ENCODE measurements around the gene STXBP6. TPM values are rescaled to one million over a fixed set of nuclear protein-coding genes. Genes with fewer than 3 reads are reported as not detected.

The STXBP6 gene
- total and polyA plus RNA-seq, 2 donors (not counting 3 experiments of a cell fraction or from before 2014, with no cell fraction given), result 0.06 TPM; not detected in 1

- Histone ChIP-seq H3K9ac (replicated peaks; ENCODE audit: extremely low read depth, insufficient read depth, low read length) (no peak overlapping the region), H3K27me3 (ENCODE audit: control insufficient read depth in 2 of 2, insufficient read depth in 2 of 2, low read length in 2 of 2) (no peaks in the 10 kb centered on the region), H3K79me2 (ENCODE audit: control insufficient read depth, insufficient read depth, low read length) (no peaks in the 10 kb centered on the region), H3K36me3 (ENCODE audit: control insufficient read depth in 2 of 2, extremely low read depth in 1 of 2, insufficient read depth in 2 of 2, low read length in 2 of 2) (no peaks in the 10 kb centered on the region), H3K4me1 (ENCODE audit: control insufficient read depth, extremely low read depth, insufficient read depth, low read length) (no peaks in the 10 kb centered on the region), H3K9me1 (replicated peaks; ENCODE audit: control insufficient read depth, extremely low read depth, insufficient read depth, low read length) (no peaks in the 10 kb centered on the region), H3K4me2 (ENCODE audit: insufficient read depth, low read length) (no peak overlapping the region), H3K9me3 (replicated peaks; ENCODE audit: control insufficient read depth, insufficient read depth, low read length) (no peaks in the 10 kb centered on the region), H3K27ac (ENCODE audit: insufficient read depth, low read depth, low read length) (no peak overlapping the region), H3K4me3 (replicated peaks in 1 of 3; ENCODE audit: insufficient read depth in 1 of 3, low read depth in 1 of 3, low read length in 3 of 3) (no peak overlapping the region), H4K20me1 (replicated peaks; ENCODE audit: control insufficient read depth, extremely low read depth, insufficient read depth, low read length) (no peaks in the 10 kb centered on the region), H2AFZ (ENCODE audit: low read depth, low read length) (no peak overlapping the region)
- intact Hi-C loops (cut with micrococcal nuclease) (no loop called here), dilution Hi-C loops (cut with MboI; ENCODE audit: extremely low pct_ligation_motif_present, low sequenced_read_pairs) (no loop called here)
- FAIRE-seq (no peak), DNase-seq (ENCODE audit: low read depth, low spot score) (no peak)
- POLR2A ChIA-PET, result no interaction called here
- BruUV-seq (replicated peaks), result no TSS peak
- CTCF ChIA-PET, result no interaction called here
- TF ChIP-seq POLR2AphosphoS5 (IDR thresholded peaks at IDR 0.05; ENCODE audit: insufficient read depth, low read depth, low read length), result no peak
- TF ChIP-seq CTCF (IDR thresholded peaks at IDR 0.05; ENCODE audit: extremely low read depth in 1 of 2, insufficient read depth in 1 of 2, low read depth in 1 of 2, low read length in 2 of 2), result no peak
These were observed 73.3 kb downstream of the STXBP6 start for GRCh38 chr14:24976602-24977001.

- no peaks in the 10 kb centered on the region for H3K79me2 ChIP-seq (ENCODE audit: control insufficient read depth, insufficient read depth, low read length)
These were observed 74.6 kb downstream of the STXBP6 start for GRCh38 chr14:24975393-24975792.

More at GRCh38 chr14:24975393-24975792, 74.6 kb downstream of the STXBP6 start:
- H3K36me3 ChIP-seq (ENCODE audit: control insufficient read depth in 2 of 2, extremely low read depth in 1 of 2, insufficient read depth in 2 of 2, low read length in 2 of 2), result no peaks in the 10 kb centered on the region
- TF ChIP-seq MYC (IDR thresholded peaks at IDR 0.05; ENCODE audit: low read depth, low read length), result no peak
- no peak for TF ChIP-seq CTCF (IDR thresholded peaks at IDR 0.05; ENCODE audit: extremely low read depth in 1 of 2, insufficient read depth in 1 of 2, low read depth in 1 of 2, low read length in 2 of 2)
- TF ChIP-seq, protein P1, sequence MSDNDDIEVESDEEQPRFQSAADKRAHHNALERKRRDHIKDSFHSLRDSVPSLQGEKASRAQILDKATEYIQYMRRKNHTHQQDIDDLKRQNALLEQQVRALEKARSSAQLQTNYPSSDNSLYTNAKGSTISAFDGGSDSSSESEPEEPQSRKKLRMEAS (IDR thresholded peaks at IDR 0.05; ENCODE audit: insufficient read depth, insufficient read length), result no peak
- no peak for TF ChIP-seq JUN (IDR thresholded peaks at IDR 0.05; ENCODE audit: borderline replicate concordance, insufficient read depth, insufficient read length, low read depth)
- no peak for TF ChIP-seq GATA2 (IDR thresholded peaks at IDR 0.05; ENCODE audit: insufficient read depth, insufficient read length, low read depth, low read length)
- no peak for TF ChIP-seq POLR2A (IDR thresholded peaks at IDR 0.05; ENCODE audit: low read depth, low read length)
- no peak for TF ChIP-seq FOS (IDR thresholded peaks at IDR 0.05; ENCODE audit: borderline replicate concordance, insufficient read depth, low read length)
- TF ChIP-seq EZH2 (IDR thresholded peaks at IDR 0.05; ENCODE audit: borderline replicate concordance, low read depth, low read length, severe bottlenecking), result no peak
- no peak for TF ChIP-seq POLR2AphosphoS5 (IDR thresholded peaks at IDR 0.05; ENCODE audit: insufficient read depth, low read depth, low read length)
- ChIA-PET CTCF (no interaction called here), POLR2A (no interaction called here)
- no peaks in the 10 kb centered on the region for H4K20me1 ChIP-seq (replicated peaks; ENCODE audit: control insufficient read depth, extremely low read depth, insufficient read depth, low read length)
- no peaks in the 10 kb centered on the region for H3K27me3 ChIP-seq (ENCODE audit: control insufficient read depth in 2 of 2, insufficient read depth in 2 of 2, low read length in 2 of 2)
- no peak for FAIRE-seq
- no peak overlapping the region for H3K4me2 ChIP-seq (ENCODE audit: insufficient read depth, low read length)
- no peak overlapping the region for H3K4me3 ChIP-seq (replicated peaks in 1 of 3; ENCODE audit: insufficient read depth in 1 of 3, low read depth in 1 of 3, low read length in 3 of 3)
- H2AFZ ChIP-seq (ENCODE audit: low read depth, low read length), result no peak overlapping the region
- dilution Hi-C loops (cut with MboI; ENCODE audit: extremely low pct_ligation_motif_present, low sequenced_read_pairs) (no loop called here), intact Hi-C loops (cut with micrococcal nuclease) (no loop called here)
- H3K27ac ChIP-seq (ENCODE audit: insufficient read depth, low read depth, low read length), result no peak overlapping the region
- BruUV-seq (replicated peaks), result no TSS peak
- H3K9me1 ChIP-seq (replicated peaks; ENCODE audit: control insufficient read depth, extremely low read depth, insufficient read depth, low read length), result no peaks in the 10 kb centered on the region
- no peak overlapping the region for H3K9ac ChIP-seq (replicated peaks; ENCODE audit: extremely low read depth, insufficient read depth, low read length)
- H3K9me3 ChIP-seq (replicated peaks; ENCODE audit: control insufficient read depth, insufficient read depth, low read length), result no peaks in the 10 kb centered on the region
- no peak for DNase-seq (ENCODE audit: low read depth, low spot score)
- H3K4me1 ChIP-seq (ENCODE audit: control insufficient read depth, extremely low read depth, insufficient read depth, low read length), result no peaks in the 10 kb centered on the region

All from endothelial cell of umbilical vein (primary cell).